Activated CD4-positive, CD25-positive, alpha-beta regulatory T cell treated with anti-CD3 and anti-CD28 coated beads, Interleukin-2, amount 50 U/mL, for 16 hours (primary cell): ENCODE results near the gene SIRT3.
A peak's percentile ranks its signal among the peaks of the same experiment; 100 is the strongest.

Source experiments
- DNase-seq: peaks from one replicate; pipeline ENCODE4 v3.0.0-alpha.2; 2020; ENCODE audit warnings: low read depth, low spot score

SIRT3 gene

GRCh38 chr11:216081-216974, 19.8 kb downstream of the SIRT3 start:
- DNase-seq: no peak

- DNase-seq: no peak
Measured at GRCh38 chr11:215581-216037, 20.5 kb downstream of the SIRT3 start.

GRCh38 chr11:214083-214482, 22.1 kb downstream of the SIRT3 start:
- DNase-seq: no peak

GRCh38 chr11:213111-213510, 23.0 kb downstream of the SIRT3 start:
- DNase-seq: no peak

GRCh38 chr11:212150-213100, 23.7 kb downstream of the SIRT3 start:
- DNase-seq: no peak

- no peak for DNase-seq
Measured at GRCh38 chr11:211741-212140, 24.4 kb downstream of the SIRT3 start.

- no peak for DNase-seq
Measured at GRCh38 chr11:211295-211694, 24.8 kb downstream of the SIRT3 start.

GRCh38 chr11:210803-211180, 25.4 kb downstream of the SIRT3 start:
- DNase-seq: no peak

- DNase-seq: no peak
Measured at GRCh38 chr11:210122-210802, 25.9 kb downstream of the SIRT3 start.

- no peak for DNase-seq
Measured at GRCh38 chr11:209275-210121, 26.6 kb downstream of the SIRT3 start.

- no peak for DNase-seq
Measured at GRCh38 chr11:208917-209260, 27.3 kb downstream of the SIRT3 start.

- DNase-seq: peak; percentile 66
Measured at GRCh38 chr11:208181-208916, 27.8 kb downstream of the SIRT3 start.

GRCh38 chr11:207863-208180, 28.3 kb downstream of the SIRT3 start:
- DNase-seq: no peak

- DNase-seq: peak; percentile 94
Measured at GRCh38 chr11:207208-207862, 28.8 kb downstream of the SIRT3 start, which contains the start of the genes BET1L and RIC8A. Gene BET1L (minus strand): TSS chr11:207399. CDS start chr11:207321, 78 bp downstream. Gene RIC8A (plus strand): TSS chr11:207708. CDS start chr11:208855, 1,147 bp downstream.

GRCh38 chr11:206526-207207, 29.5 kb downstream of the SIRT3 start:
- no peak for DNase-seq

GRCh38 chr11:206002-206384, 30.1 kb downstream of the SIRT3 start:
- no peak for DNase-seq

GRCh38 chr11:205221-206001, 30.7 kb downstream of the SIRT3 start:
- DNase-seq: no peak

GRCh38 chr11:204587-205109, 31.5 kb downstream of the SIRT3 start:
- no peak for DNase-seq
